Neural cell (in vitro differentiated cells): Measurements from ENCODE around the gene NOTCH2NLA. TPM values are rescaled to one million over a fixed set of nuclear protein-coding genes. Genes with fewer than 3 reads are reported as not detected.

Experiments used
- polyA plus RNA-seq: library from polyadenylated mRNA; depleted of rRNA; stranded (reverse); fragments of >200 nt; gene quantifications from 2 replicates; pipeline ENCODE4 v1.2.3, GENCODE V29; 2014

NOTCH2NLA gene
- polyA plus RNA-seq, 1 donor from 2014 or later = 0.06 TPM

Other genes starting within 250 kb of the NOTCH2NLA start
- gene TXNIP, start 232.4 kb downstream of the NOTCH2NLA start, polyA plus RNA-seq = 140 and 165 TPM in 2 replicates
- gene HJV, start 207.3 kb downstream of the NOTCH2NLA start, polyA plus RNA-seq = not detected in 2 replicates
- gene NBPF10, start 84.2 kb downstream of the NOTCH2NLA start, polyA plus RNA-seq = 0.26 and 0.34 TPM in 2 replicates